Erythroblast (primary cell): ENCODE data around the gene LONRF2.

ENCODE experiments used
- DNase-seq, 2 experiments: peaks; one replicate each; lab custom pipeline; 2025; lab: John Stamatoyannopoulos, UW
- GATA1 ChIP-seq: IDR thresholded peaks from 2 replicates; pipeline ENCODE4 v1.6.1; 2011; ENCODE audit warnings: low read depth, mild to moderate bottlenecking, control low read depth, low read length, moderate library complexity
- POLR2A ChIP-seq: IDR thresholded peaks from 2 replicates; pipeline ENCODE4 v1.6.1; 2011; ENCODE audit warnings: mild to moderate bottlenecking, low read length

LONRF2 gene

DNA sequence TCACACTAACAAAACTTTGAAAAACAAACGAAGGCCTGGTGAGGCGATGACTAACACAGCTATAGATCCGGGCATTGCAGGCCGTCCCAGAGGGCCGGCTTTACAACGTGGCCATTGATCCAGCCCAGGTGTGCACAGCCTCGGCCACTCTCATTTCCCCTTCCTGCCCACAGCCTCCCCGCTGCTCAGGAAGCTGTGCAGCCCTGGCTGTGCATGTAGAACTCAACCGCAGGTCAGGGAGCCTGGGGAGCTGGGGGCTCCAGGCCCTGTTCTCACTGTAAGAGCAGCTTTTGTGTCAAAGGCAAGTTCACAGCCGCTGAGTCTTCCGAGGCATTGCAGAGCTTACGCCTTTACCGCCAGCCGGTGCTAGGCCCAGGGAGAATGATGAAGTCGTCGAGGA is 87.2 kb downstream of the LONRF2 start:
- no peak for DNase-seq
- no peak for TF ChIP-seq GATA1
- no peak for TF ChIP-seq POLR2A

DNA sequence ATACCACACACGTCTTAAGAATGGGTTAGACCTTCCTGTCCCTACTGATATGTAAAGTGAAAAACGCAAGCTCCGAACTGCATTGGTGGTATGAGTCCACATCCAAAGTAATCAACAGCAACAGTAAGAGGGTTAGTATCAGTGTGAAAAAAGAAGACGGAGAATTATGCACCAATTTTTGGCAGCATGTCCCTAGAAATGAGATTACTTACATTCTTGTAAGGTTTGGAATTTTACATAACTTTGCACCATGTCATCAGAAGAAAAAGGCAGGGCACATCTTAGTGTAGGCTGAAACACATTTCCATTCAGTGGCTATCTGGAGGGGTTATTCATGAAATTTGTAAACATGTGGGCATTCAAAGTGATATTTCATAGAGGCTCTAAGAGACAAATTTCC is 88.2 kb downstream of the LONRF2 start:
- DNase-seq, result no peak
- TF ChIP-seq POLR2A (no peak), GATA1 (no peak)

DNA sequence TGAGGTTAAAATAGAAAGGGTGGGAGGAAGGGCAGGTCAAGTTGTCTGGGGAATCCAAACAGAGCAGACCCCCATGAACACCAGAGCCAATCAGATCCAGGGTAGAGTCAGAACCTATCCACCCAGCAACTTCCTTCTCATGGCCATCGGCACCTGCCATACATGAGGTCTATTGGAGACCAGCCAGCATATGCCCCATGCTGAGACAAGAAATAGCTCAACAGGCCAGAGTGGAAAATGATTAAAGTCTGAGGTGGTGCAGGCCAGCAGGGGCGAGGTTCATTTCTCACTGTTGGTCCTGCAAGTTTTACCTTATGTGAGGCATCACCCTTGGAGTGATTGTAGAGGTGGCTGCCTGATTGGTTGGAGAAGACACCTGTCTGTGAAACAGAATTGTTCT is 89.2 kb downstream of the LONRF2 start:
- no peak for DNase-seq
- no peak for TF ChIP-seq POLR2A

DNA sequence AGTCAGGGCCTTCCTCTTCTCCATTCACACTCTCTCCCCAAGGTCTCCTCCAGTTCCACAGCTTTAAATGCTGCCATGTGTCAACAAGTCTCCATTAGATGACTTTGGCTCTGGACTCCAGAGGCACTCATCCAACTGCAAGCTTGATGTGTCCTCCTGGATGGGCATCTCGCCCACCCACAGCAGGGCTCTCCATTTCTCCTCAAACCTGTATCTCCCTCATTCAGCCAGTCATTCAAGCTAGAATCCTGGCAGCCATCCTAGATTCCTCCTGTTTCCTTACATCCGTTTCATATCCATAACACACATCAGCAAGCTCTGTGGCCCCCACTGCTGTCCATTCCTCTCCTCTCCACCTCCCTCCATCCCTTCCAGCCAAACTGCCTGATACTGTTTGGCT is 91.5 kb downstream of the LONRF2 start:
- no peak for TF ChIP-seq GATA1
- no peak for TF ChIP-seq POLR2A
- DNase-seq, result no peak

DNA sequence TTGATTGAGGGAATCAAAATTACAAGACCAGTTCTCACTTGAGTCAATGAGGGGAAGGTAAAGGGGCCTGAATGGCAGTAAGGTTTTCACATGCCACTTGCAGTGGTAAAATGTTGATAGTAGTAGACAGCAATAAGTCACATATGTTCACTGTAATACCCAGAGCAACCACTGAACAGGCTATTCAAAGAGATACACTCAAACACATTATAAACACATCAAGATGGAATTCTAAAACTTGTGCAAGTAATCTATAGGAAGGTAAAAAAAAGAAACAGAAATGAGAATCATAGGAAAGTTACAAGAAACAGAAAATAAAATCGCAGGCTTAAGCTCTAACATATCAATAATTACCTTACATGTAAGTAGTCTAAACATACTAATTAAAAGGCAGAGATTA is 93.3 kb downstream of the LONRF2 start:
- DNase-seq, result no peak
- TF ChIP-seq POLR2A (no peak), GATA1 (no peak)

DNA sequence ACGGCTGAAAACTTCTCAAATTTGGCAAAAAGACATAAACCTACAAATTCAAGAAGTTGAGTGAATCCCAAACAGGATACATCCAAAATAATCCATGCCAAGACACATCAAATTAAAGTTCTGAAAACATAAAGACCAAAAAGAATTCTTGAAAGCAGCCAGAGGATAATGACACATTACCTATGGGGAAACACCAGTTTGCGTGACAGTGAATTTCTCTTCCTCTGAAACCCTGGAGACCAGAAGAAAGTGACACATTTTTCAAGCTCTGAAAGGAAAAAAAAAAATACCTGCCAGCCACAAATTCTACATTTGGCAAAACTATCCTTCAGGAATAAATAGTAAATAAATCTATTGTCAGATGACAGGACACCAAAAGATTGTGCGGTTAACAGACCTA is 93.9 kb downstream of the LONRF2 start:
- no peak for TF ChIP-seq GATA1
- TF ChIP-seq POLR2A, result no peak

DNA sequence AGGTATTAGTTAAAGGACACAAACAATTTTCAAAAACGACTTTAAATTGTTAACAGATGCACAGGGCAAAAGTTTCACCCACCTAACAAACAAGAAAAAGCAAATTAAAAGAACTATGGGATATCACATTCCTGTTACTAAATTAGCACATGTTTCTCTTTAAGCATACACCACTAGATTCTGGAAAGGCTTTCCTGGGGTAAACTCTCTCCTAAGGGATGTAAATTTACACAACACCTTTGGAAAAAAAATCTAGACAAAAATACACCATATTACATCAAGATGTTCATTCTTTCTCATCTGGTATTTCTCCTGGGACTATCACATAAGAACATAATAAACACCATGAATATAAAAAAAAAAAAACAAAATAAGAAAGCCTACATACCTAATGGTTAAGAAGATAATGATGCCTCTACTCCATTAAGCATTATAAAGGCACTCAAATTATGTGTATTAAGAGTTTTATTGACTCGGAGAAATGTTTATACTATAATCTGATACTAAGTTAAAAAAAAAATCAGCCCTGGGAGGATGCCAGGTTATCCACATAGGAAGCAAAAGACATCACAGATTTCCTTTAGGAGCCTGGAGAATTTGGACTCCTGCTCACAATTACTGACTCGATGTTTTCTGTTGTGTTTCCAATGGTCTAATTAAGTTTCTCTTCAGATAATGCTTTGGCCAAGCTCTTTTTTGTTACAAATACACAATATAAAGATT is 97.2 kb downstream of the LONRF2 start:
- DNase-seq, result no peak
- TF ChIP-seq GATA1, result no peak
- no peak for TF ChIP-seq POLR2A

More for the DNA sequence above, 93.9 kb downstream of the LONRF2 start:
- DNase-seq, result no peak

DNA sequence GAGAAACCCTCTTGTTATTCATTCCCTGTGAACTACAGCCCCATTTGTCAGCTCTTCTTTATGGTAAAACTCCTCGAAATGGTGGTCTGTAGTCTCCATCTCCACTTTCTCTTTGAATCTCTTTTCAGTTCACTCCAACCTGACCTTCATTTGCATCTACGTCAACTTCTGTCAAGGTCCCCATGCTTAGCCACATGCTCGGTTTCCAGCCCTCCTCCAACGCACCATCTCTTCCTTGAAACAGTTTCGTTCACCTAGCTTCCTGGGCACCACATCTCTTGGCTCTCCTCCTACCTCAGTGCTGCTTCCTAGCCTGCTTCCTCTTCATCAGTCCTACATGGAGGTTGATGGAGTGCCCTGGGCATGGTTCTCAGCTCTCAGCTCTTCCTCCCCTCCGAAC is 98.8 kb downstream of the LONRF2 start:
- TF ChIP-seq POLR2A (no peak), GATA1 (no peak)
- no peak for DNase-seq
